ENCODE measurements around the gene KPNA2.
"Not testable (repeated sequence)": the region's sequence is repeated elsewhere in the genome, so short reads cannot be mapped to it uniquely, and the experiment has no call there.

Gene KPNA2

GRCh38 chr17:68035523-68036303 lies at the start of gene KPNA2:
Gene KPNA2 (plus strand): TSS chr17:68035735. CDS start chr17:68037133, 1,398 bp downstream.
- in situ Hi-C loops (cut with HindIII; ENCODE audit: low sequenced_read_pairs), result no loop called here

- in situ Hi-C loops (cut with HindIII; ENCODE audit: low sequenced_read_pairs), result no loop called here
Measured at GRCh38 chr17:67990909-67991308, 44.6 kb upstream of the KPNA2 start.

DNA sequence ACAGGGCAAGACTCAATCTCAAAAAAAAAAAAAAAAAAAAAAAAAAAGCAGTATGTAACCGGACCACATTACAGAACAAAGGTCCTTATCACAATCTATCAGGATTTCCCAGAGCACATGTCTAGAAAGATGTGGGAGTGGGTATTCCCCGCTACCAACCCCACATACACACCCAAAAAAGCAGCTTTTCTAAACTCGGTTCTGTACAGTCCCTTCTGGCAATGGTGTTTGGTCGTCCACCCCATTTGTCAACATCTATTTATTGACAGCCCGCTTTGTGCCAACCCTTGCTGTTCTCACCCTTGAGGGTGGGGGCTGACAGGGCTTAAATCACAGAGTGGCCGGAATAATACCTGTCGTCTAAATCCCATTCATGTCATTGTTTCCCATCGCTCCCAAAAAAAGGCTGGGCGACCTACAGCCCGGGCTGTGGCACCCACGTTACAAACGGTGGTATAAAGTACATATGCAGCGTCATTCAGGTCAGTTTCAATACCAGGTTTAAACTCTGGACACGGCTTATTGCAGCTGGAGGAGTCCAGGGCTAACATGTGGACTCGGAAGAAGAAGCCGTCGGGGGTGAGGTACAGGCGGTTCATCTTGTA lies 42.9 kb upstream of the KPNA2 start:
- in situ Hi-C loops (cut with HindIII; ENCODE audit: low sequenced_read_pairs), result no loop called here

DNA sequence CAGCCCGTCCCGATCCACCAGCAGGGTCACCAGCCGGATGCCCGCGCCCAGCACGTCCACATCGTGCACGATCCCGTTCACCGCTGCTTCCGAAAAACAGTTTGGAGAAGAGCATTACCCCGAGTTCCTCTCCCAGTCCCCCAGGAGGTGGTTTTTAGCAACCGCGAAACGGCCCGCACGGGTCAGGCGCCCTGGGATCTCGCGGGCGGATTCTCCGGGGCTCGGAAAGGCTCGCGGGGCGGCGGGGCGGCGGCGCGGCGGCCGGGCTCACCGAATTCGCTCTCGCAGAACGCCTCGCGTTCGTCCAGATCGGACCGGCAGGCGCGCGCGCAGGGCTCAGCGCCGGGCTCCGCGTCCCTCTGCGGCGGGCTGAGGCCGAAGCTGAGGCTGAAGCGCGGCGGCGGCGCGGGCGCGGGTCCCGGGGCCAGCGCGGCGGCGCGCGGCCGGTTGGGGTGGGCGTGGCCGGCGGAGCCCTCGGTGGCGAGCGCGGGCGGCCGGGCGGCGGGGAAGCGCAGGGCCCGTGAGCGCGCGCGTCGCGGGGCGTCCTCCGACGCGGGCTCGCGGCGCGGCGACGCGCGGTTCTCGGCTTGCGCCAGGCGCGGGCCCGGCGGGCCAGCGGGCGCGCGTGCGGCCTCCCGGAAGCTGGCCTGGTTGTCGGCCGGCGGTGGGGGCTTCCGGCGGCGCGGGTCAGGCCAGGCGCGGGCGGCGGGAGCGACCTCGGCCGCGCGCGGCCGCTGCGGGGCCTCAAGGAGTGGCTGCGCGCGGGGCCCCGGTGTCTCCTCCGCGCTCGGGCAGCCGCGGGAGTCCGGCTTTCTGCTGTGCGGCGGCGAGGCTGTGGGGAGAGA lies 42.2 kb upstream of the KPNA2 start:
- in situ Hi-C loops (cut with HindIII; ENCODE audit: low sequenced_read_pairs), result no loop called here

- in situ Hi-C loops (cut with HindIII; ENCODE audit: low sequenced_read_pairs), result no loop called here
Measured at GRCh38 chr17:67993998-67994361, 41.6 kb upstream of the KPNA2 start.

DNA sequence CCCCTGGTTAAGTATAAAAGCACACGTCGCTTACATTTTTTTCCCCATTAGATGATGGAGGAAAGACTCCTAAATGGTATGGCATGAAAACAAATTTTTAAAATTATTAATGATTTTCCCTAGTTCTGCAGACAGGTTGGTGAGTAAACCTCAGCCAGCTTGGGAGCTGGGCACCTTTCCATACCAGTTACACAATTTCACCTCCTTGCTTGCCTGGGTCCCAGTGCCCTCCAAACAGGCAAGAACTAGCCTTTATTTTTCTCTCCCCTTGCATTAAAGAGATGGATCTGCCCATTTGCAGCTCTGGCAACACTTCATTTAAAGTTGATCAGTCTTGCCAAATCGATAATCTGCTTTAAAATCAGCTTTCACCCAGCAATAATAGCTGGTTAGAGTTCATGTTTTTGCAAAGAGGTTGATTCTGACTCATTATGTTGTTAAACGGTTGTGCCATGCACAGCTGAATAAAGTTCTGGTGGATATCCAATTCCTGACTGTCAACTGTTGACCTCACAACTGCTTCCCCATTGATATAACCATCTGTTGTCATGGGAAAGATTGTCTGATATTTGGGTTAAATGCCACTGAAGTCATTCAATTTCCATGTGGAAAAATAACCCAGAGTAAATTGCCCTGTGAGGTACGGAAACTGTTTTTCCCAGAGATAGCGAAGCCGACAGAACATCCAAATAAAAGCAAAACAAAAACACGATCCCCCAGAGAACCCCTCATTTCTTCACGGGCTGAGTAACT lies 40.5 kb upstream of the KPNA2 start:
- in situ Hi-C loops (cut with HindIII; ENCODE audit: low sequenced_read_pairs), result no loop called here

DNA sequence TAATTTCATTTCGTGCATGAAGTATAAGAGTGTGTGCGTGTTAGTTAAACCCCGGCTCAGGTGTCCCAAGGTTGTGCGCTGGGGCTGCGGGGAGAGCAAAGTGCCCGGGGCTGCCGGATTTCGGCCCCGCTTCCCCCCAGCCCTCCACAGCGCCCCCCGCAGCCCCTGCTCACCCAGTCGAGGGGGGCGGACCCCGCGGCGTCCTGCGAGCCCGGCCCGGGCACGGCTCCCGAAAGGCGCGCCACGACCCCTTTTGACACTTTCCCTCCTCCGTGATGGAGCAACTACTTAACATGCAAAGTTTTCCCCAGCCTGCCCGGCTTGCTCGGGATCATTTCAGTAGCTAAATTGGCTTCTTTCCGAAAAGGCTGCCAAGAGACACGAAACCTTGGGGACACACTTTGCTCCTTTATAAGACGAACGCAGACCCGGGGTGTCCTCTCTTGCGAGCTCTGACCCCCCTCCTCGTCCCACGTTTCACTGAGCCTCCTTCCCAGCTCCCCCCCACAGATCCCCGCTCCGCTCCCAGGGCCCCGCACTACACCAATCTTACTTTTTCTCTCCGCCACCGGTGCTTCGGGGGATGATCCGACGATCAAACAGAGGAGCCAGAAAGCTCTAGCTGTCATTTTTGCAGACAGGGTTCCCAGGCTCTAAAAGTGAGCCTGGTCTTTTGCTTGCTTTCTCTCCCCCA lies 39.8 kb upstream of the KPNA2 start:
- in situ Hi-C loops (cut with HindIII; ENCODE audit: low sequenced_read_pairs), result no loop called here

- in situ Hi-C loops (cut with HindIII; ENCODE audit: low sequenced_read_pairs), result not testable (repeated sequence)
Measured at GRCh38 chr17:67996301-67997171, 39.0 kb upstream of the KPNA2 start, which contains the start of gene C17orf58. Gene C17orf58 (minus strand): TSS chr17:67996469. CDS start chr17:67996198, 271 bp downstream.

DNA sequence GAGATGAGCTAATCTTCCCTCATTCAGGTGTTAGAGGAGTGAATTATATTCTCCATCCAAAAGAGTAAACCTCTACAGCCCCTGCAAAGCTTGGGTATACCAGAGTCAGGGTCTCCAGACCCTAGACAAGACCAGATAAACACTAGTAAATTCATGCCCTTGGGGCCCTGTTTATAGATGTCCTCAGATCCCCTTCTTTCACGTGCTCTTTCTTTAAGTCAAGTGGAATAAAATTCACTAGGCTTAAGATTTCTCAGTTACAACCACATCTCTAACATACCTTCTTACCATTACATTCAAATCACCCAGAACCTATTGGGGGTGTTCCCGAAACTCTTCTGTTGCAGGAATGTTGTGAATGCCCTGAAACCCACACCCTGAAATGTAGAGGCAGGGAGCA lies 37.1 kb upstream of the KPNA2 start:
- in situ Hi-C loops (cut with HindIII; ENCODE audit: low sequenced_read_pairs), result no loop called here

DNA sequence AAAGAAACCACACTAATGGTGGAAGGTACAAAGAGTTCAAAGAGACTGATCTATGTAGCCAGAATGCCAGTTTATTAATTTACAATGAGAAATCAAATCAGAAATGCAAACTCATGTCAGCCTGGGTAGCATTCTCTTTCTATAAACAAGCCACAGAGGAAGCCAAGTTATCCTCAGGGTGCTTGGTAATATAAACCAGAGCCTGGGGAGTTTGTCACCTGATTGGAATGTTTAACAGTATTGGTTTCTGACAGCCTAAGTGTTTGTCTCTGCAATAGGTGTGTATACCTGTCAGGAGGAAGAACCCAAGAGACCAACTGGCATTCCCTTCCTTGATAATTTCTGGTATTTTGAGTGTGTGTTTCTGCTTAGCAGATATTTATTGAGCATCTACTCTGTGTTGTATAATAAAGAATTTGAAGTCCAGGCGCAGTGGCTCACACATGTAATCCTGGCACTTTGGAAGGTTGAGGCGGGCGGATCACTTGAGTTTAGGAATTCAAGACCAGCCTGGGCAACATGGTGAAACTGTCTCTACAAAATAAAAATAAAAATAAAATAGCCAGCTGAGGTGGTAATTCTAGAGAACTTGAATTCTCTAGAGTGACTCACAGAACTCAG lies 36.1 kb upstream of the KPNA2 start:
- in situ Hi-C loops (cut with HindIII; ENCODE audit: low sequenced_read_pairs), result no loop called here

GRCh38 chr17:68004201-68004600 lies 31.3 kb upstream of the KPNA2 start:
- in situ Hi-C loops (cut with HindIII; ENCODE audit: low sequenced_read_pairs), result no loop called here

GRCh38 chr17:68006797-68007196 lies 28.7 kb upstream of the KPNA2 start:
- in situ Hi-C loops (cut with HindIII; ENCODE audit: low sequenced_read_pairs), result no loop called here

DNA sequence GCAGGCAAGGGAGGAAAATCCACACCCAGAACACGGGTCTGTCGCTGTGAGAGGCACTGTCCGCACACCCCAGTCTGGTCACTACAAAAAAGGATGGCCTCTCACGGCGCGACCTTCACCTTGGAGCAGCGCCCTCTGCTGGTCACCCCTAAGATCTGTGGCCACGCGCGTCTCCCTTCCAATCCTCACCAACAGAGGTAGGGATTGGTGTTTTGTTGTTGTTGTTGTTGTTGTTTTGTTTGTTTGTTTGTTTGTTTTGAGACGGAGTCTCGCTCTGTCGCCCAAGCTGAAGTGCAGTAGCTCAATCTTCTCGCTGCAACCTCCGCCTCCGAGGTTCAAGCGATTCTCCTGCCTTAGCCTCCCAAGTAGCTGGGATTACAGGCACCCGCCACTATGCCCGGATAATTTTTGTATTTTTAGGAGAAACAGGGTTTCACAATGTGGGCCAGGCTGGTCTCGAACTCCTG lies 24.3 kb upstream of the KPNA2 start:
- in situ Hi-C loops (cut with HindIII; ENCODE audit: low sequenced_read_pairs), result no loop called here

- in situ Hi-C loops (cut with HindIII; ENCODE audit: low sequenced_read_pairs), result no loop called here
Measured at GRCh38 chr17:68013385-68013784, 22.1 kb upstream of the KPNA2 start.

DNA sequence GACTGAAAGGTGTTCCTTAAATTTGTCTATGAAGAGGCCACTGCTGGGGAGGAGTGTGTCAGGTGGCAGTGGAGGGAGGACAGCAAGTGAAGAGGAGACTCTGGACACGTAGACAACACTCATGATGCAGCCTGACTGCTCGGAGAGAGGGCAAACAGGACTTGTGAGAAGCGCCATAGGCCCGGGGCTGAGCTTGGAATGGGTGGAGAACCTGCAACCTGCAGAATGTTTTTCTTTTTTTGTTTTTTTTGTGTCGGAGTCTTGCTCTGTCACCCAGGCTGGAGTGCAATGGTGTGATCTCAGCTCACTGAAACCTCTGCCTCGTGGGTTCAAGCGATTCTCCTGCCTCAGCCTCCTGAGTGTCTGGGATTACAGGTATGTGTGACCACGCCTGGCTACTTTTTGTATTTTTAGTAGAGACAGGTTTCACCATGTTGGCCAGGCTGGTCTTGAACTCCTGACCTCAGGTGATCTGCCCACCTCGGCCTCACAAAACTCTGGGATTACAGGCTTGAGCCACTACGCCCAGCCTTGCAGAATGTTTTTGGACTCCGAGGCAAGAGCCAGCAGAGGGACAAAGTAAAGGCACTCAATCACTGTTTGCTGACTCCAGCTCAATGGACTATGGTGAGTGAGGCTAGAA lies 20.3 kb upstream of the KPNA2 start:
- in situ Hi-C loops (cut with HindIII; ENCODE audit: low sequenced_read_pairs), result no loop called here

- in situ Hi-C loops (cut with HindIII; ENCODE audit: low sequenced_read_pairs), result no loop called here
Measured at GRCh38 chr17:68016838-68017237, 18.7 kb upstream of the KPNA2 start.

DNA sequence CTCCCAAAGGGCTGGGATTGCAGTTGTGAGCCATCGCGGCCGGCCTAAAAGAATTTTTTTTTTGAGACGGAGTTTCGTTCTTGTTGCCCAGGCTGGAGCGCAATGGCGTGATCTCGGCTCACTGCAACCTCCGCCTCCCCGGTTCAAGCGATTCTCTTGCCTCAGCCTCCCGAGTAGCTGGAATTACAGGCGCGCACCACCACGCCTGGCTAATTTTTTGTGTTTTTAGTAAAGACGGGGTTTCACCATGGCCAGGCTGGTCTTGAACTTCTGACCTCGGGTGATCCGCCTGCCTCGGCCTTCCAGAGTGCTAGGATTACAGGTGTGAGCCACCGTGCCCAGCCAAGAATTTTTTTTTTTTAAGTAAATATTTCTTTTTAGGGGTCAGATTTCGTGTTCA lies 17.0 kb upstream of the KPNA2 start:
- in situ Hi-C loops (cut with HindIII; ENCODE audit: low sequenced_read_pairs), result not testable (repeated sequence)

DNA sequence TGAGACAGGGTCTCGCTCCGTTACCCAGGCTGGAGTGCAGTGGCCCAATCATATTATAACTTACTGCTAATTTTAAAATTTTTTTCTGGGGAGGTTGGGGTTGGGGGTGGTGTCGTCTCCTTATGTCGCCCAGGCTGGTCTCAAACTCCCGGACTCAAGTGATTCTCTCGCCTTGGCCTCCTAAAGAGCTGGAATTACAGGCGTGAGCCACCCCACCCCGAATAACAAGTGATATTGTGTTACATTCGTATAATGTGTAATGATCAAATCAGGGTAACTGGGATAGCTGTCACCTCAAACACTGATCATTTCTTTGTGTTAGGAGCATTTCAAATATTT lies 16.2 kb upstream of the KPNA2 start:
- in situ Hi-C loops (cut with HindIII; ENCODE audit: low sequenced_read_pairs), result no loop called here
